HG03135 (cell line): ENCODE data around the gene PSMD4.
"Not testable (repeated sequence)": the region's sequence is repeated elsewhere in the genome, so short reads cannot be mapped to it uniquely, and the experiment has no call there.

Experiments
- ATAC-seq: cut with Tn5 transposase; IDR thresholded peaks from one replicate; pipeline ENCODE4 v1.9.1; 2021; ENCODE audit warnings: mild to moderate bottlenecking, moderate library complexity; ENCODE audit not compliant: unreplicated experiment

Gene PSMD4

GRCh38 chr1:151267760-151268159 lies 13.2 kb downstream of the PSMD4 start:
- ATAC-seq = no peak

- ATAC-seq = no peak
These were observed 19.5 kb downstream of the PSMD4 start for GRCh38 chr1:151273924-151274466.

DNA sequence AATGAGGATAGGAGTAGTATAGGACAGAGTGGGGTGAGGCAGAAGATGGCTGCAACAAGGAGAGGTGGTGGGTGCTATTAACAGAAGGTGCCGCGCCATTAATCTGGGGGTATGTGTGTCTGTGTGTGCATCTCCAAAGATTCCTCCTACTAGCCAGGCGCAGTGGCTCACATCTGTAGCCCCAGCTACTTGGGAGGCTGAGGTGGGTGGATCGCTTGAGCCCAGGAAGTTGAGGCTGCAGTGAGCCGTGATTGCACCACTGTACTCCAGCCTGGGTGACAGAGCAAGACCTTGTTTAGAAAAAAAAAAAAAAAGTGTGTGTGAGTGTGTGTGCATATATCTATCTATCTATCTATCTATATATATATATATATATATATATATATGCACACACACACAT lies 20.8 kb downstream of the PSMD4 start:
- ATAC-seq = not testable (repeated sequence)

DNA sequence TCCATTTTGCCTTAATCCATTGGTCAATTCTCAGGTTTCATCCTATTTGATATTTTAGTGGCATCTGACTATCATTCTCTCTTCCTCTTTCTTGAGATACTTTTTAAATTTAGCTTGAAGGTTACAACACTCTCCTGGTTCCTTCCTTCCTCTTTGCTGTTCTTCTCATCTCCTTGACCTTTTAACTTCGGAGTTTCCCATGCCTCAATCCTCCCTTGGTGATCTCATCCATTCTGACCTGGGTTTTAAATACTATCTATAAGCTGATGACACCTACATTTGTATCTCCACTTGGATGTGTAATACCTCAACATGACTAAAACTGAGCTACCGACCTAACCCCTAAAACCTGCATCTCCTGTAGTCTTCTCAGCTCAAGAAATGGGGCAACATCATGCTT lies 22.7 kb downstream of the PSMD4 start:
- ATAC-seq = no peak

DNA sequence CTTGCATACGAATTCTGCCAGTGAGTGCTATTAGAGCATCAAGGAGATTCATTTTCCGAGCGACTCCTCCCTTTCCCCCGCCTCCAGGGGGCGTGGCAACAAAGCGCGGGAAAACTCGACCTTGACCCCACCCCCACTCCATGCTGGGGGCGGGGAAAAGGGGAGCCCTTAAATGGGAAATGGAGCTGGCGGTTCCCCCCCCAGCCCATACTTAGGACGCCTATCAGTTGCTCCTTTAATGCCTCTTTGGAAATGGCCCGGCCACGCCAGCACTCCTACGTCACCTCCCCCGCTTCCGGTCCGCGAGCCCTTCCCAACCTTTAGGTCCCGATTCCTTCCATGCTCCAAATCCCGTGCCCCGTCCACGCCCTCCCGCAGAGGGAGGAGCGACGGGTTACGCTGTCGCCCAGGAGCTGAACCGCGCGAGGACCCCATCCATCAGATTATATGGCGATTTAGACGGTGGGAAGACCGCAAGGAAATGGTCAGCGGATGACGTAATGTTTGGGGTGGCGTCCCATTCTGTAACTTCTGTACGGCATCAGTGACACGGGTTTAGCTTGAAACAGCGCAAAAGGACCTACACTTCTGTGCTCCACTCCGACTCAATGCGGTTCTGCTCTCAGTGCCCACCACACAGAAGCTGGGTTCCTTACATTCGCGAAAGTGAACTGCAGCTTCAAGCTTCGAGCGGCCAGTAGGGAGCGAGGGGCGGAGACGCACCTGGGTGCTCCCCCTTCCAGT lies 26.9 kb downstream of the PSMD4 start:
- ATAC-seq = peak; percentile 34

DNA sequence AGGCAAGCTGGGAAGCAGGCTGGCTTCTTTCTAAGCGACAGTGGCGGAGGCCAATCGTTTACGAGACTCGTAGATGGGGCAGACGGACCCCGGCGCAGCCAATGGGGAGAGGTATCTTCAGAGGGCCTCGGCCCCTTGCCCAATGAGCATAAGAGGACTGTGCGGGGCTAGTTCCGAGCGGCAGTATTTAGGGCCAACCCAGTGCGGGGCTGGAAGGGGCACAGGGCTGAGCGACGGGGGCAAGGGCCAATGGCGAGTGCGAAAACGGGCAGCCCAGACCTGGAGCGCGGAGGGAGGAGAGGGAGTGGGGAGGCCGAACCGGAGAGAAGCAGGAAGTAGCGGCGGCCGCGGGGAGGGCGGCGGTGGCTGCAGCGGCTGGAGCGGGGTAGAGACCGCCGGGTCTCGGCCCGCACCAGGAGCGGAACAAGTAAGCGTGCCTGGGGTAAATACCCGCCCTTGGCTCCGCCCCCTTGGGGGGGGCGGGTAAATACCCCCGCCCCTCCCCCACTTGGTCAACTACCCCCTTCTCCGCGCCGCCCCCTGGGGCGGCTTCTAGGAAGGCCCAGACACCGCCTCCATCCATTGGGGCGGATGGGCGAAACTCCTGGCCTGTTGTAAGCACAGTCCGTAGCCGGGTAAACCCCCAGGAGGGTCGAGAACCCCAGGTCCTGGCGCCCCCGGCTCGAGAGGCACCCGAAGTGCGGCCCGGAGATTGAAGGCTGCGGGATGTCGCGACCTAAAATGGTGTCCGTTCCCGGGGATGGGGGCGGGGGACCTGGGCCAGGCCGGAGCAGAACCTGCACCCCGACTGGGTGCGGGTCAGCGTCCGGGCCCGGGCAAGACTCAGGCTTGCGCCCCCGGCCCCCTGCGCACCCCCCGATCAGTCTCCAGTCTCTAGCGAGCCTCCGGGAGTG lies 27.7 kb downstream of the PSMD4 start, which contains the start of gene ZNF687:
Gene ZNF687 (plus strand): TSS at position 331 of the 914 bp plus-strand sequence. CDS start 3,993 bp downstream, outside the sequence.
- peak; percentile 85 for ATAC-seq

GRCh38 chr1:151282883-151283725 lies 28.6 kb downstream of the PSMD4 start:
- ATAC-seq = peak; percentile 3

DNA sequence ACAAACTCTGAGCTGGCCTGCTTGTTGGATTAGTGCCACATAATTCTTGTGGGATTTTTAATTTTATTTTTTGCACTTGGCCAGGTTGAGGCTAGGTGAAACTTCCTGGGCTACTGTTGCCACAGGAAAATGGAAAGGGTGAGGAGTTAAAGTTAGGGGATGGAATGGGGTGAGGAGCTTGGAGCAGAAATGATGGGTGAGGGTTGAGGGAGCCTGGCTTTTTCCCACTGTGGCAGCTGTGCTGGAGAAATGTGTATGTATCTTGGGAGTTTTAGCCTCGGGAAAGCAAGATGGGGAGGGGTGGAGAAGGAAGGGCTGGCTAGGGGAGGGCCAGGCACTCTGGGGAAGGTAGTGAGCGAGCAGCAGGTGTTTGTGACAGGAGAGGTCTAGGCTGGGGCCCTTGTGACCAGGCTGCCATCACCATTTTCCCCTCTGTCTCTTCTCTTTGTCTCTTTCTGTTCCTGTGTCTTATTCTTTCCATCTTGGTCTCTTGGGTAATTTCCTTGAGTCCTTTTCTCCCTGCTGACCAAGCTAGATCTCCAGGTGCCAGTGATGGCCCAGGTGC lies 29.6 kb downstream of the PSMD4 start:
- no peak for ATAC-seq

- no peak for ATAC-seq
These were observed 32.2 kb downstream of the PSMD4 start for GRCh38 chr1:151286619-151287340.

- no peak for ATAC-seq
These were observed 32.8 kb downstream of the PSMD4 start for GRCh38 chr1:151287341-151287699.

- ATAC-seq = no peak
These were observed 33.4 kb downstream of the PSMD4 start for GRCh38 chr1:151287767-151288500.

DNA sequence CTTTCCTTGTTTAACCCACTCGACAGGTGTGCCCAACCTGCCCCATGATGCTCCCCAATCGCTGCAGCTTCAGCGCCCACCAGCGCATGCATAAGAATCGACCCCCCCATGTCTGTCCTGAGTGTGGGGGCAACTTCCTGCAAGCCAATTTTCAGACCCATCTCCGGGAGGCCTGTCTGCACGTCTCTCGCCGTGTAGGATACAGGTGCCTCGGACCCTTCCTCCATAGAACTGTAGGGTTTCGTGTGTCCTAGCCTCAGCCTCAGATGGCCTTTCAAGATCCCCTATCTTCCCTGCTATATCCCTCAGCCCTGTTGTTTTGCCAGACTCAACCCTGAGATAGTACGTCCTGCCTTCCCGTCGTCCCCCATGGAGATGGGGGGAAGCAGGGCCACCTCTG lies 34.0 kb downstream of the PSMD4 start:
- no peak for ATAC-seq

DNA sequence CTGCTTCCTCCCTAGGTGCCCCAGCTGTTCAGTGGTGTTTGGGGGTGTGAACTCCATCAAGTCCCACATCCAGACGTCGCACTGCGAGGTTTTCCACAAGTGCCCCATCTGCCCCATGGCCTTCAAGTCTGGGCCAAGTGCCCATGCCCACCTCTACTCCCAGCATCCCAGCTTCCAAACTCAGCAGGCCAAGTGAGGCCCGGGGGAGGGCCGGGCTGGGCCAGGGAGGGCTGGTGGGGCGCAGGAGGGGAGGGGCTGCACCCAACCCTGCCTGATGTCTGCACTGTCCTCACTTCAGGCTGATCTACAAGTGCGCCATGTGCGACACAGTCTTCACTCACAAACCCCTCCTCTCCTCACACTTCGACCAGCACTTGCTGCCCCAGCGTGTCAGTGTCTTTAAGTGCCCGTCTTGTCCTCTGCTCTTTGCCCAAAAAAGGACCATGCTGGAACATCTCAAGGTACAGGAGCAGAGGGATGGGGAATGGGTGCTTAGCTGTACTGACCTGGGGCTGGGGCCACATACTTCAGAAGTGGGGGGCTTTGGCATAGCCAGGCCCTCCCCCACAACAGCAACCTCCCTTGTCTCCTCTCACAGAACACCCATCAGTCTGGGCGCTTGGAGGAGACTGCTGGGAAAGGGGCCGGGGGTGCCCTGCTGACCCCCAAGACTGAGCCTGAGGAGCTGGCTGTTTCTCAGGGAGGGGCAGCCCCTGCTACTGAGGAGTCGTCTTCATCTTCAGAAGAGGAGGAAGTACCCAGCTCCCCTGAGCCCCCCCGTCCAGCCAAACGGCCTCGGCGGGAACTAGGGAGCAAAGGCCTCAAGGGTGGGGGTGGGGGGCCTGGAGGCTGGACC lies 34.8 kb downstream of the PSMD4 start:
- ATAC-seq = no peak

- no peak for ATAC-seq
These were observed 35.6 kb downstream of the PSMD4 start for GRCh38 chr1:151289991-151290708.

GRCh38 chr1:151290709-151291303 lies 36.3 kb downstream of the PSMD4 start:
- ATAC-seq = no peak

GRCh38 chr1:151292207-151293030 lies 37.9 kb downstream of the PSMD4 start:
- no peak for ATAC-seq
